SIG-M5 (cell line): ENCODE data around the gene THSD7B.

Experiments
- DNase-seq: peaks from one replicate; lab custom pipeline; 2025; lab: John Stamatoyannopoulos, UW

THSD7B gene

GRCh38 chr2:137199751-137200150 lies 434.4 kb downstream of the THSD7B start:
- DNase-seq = no peak

- no peak for DNase-seq
Observed at GRCh38 chr2:137202318-137202717, 437.0 kb downstream of the THSD7B start.

GRCh38 chr2:137205324-137205723 lies 440.0 kb downstream of the THSD7B start:
- DNase-seq = no peak

- DNase-seq = no peak
Observed at GRCh38 chr2:137206069-137206468, 440.7 kb downstream of the THSD7B start.

GRCh38 chr2:137207030-137207429 lies 441.7 kb downstream of the THSD7B start:
- no peak for DNase-seq

- DNase-seq = no peak
Observed at GRCh38 chr2:137208431-137208891, 443.1 kb downstream of the THSD7B start.

- DNase-seq = no peak
Observed at GRCh38 chr2:137210039-137210438, 444.7 kb downstream of the THSD7B start.

- DNase-seq = no peak
Observed at GRCh38 chr2:137211761-137212160, 446.4 kb downstream of the THSD7B start.

GRCh38 chr2:137220438-137220993 lies 455.2 kb downstream of the THSD7B start:
- DNase-seq = no peak

- no peak for DNase-seq
Observed at GRCh38 chr2:137221797-137222492, 456.6 kb downstream of the THSD7B start.

GRCh38 chr2:137223722-137224121 lies 458.4 kb downstream of the THSD7B start:
- DNase-seq = no peak

GRCh38 chr2:137228566-137228965 lies 463.2 kb downstream of the THSD7B start:
- DNase-seq = no peak

GRCh38 chr2:137229834-137230233 lies 464.5 kb downstream of the THSD7B start:
- no peak for DNase-seq

GRCh38 chr2:137231628-137232027 lies 466.3 kb downstream of the THSD7B start:
- no peak for DNase-seq

- DNase-seq = no peak
Observed at GRCh38 chr2:137232076-137232475, 466.7 kb downstream of the THSD7B start.

- DNase-seq = no peak
Observed at GRCh38 chr2:137233091-137233490, 467.7 kb downstream of the THSD7B start.

- DNase-seq = no peak
Observed at GRCh38 chr2:137237055-137237454, 471.7 kb downstream of the THSD7B start.

- no peak for DNase-seq
Observed at GRCh38 chr2:137238065-137238464, 472.7 kb downstream of the THSD7B start.

- DNase-seq = no peak
Observed at GRCh38 chr2:137249463-137250130, 484.3 kb downstream of the THSD7B start.

GRCh38 chr2:137250401-137250800 lies 485.1 kb downstream of the THSD7B start:
- no peak for DNase-seq

- DNase-seq = no peak
Observed at GRCh38 chr2:137251045-137251444, 485.7 kb downstream of the THSD7B start.

GRCh38 chr2:137252934-137253333 lies 487.6 kb downstream of the THSD7B start:
- no peak for DNase-seq

- no peak for DNase-seq
Observed at GRCh38 chr2:137254052-137254451, 488.7 kb downstream of the THSD7B start.
